Measurements from ENCODE around the gene CHRDL2.

The CHRDL2 gene

GRCh38 chr11:74703211-74703610, 28.0 kb downstream of the CHRDL2 start:
- TF ChIP-seq, protein P1, sequence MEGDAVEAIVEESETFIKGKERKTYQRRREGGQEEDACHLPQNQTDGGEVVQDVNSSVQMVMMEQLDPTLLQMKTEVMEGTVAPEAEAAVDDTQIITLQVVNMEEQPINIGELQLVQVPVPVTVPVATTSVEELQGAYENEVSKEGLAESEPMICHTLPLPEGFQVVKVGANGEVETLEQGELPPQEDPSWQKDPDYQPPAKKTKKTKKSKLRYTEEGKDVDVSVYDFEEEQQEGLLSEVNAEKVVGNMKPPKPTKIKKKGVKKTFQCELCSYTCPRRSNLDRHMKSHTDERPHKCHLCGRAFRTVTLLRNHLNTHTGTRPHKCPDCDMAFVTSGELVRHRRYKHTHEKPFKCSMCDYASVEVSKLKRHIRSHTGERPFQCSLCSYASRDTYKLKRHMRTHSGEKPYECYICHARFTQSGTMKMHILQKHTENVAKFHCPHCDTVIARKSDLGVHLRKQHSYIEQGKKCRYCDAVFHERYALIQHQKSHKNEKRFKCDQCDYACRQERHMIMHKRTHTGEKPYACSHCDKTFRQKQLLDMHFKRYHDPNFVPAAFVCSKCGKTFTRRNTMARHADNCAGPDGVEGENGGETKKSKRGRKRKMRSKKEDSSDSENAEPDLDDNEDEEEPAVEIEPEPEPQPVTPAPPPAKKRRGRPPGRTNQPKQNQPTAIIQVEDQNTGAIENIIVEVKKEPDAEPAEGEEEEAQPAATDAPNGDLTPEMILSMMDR (IDR thresholded peaks at IDR 0.05; ENCODE audit: low read depth, low read length), result no peak
- H3K4me3 ChIP-seq (replicated peaks in 1 of 2; ENCODE audit: low read depth in 2 of 2, low read length in 2 of 2), result no peak overlapping the region
- DNase-seq (ENCODE audit: low read depth in 2 of 2), result no peak

DNA sequence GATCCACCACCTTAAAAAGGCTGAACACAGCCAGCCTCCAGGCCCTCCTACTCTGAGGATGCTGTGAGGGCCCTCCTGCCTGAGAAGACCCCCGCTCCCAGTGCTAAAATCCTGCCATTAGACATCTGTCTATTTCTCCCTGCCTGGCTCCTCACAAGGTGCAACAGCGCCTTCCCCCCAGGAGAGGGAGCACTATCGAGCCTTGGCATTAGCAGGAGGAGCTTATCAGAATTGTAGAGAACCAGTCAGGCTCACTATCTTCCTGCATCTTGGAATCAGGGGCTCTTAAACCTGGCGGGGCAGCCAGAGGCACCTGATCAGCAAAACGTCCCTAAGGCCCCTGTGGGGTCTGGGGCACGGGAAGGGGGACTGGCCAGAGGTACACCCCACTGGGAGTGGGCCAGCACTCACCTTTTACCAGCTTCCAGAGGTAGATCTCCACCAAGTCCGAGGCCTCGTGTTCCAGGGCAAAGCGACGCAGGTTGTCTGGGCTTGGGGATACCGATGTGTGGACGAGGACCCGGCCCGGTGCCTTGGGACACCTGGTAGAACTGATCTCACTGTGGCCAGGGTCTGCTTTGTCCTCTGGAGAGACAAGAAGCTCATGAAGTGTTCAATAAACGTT, 28.7 kb downstream of the CHRDL2 start:
- TF ChIP-seq, protein P1 (IDR thresholded peaks at IDR 0.05; ENCODE audit: low read depth, low read length), result peak; percentile 98
- H3K4me3 ChIP-seq (replicated peaks in 1 of 2; ENCODE audit: low read depth in 2 of 2, low read length in 2 of 2), result no peak overlapping the region
- DNase-seq (ENCODE audit: low read depth in 2 of 2), result peak; percentile 77 to 81

- TF ChIP-seq, protein P1 (IDR thresholded peaks at IDR 0.05; ENCODE audit: low read depth, low read length), result peak; percentile 43
- H3K4me3 ChIP-seq (replicated peaks in 1 of 2; ENCODE audit: low read depth in 2 of 2, low read length in 2 of 2), result no peak overlapping the region
- peak; percentile 15 to 40 for DNase-seq (ENCODE audit: low read depth in 2 of 2)
Observed at GRCh38 chr11:74701351-74701750, 29.9 kb downstream of the CHRDL2 start.

DNA sequence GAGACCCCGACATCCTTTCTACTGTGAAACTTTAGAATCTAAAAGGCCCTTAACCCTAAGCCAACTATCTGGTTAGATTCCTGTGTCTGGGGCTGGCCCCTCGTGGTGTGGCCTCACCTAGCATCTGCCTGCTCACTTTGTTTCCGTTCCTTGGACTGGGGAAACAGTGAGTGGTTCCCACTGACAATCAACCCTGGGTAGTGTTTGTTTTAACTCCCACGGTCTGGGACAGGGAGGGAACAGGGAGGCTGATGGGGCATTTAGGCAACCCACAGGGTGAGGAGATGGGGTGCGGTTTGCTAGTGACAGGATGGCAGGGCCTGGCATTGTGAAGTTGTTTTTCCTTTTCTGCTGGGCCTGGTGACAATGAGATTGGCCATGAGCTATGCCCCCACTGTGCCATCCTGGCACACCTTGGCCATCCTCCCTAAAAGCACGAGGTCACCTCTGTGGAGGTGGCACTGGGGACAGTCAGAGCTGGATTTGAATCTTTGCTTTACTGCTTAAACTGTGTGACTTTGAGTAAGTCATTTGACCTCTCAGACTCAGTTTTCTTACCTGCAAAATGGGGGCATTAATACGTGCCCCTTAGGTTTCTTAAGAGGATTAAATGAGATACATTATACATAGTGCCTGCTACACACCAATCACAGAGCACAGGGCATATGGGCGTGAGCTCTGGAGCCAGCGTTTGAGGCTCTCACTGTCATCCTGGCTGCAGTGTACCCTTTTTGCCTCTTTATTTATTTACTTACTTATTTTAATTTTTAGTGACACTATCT, 31.4 kb downstream of the CHRDL2 start:
- DNase-seq (ENCODE audit: low read depth in 2 of 2), result no peak
- H3K4me3 ChIP-seq (replicated peaks in 1 of 2; ENCODE audit: low read depth in 2 of 2, low read length in 2 of 2), result no peak overlapping the region
- TF ChIP-seq, protein P1 (IDR thresholded peaks at IDR 0.05; ENCODE audit: low read depth, low read length), result no peak

DNA sequence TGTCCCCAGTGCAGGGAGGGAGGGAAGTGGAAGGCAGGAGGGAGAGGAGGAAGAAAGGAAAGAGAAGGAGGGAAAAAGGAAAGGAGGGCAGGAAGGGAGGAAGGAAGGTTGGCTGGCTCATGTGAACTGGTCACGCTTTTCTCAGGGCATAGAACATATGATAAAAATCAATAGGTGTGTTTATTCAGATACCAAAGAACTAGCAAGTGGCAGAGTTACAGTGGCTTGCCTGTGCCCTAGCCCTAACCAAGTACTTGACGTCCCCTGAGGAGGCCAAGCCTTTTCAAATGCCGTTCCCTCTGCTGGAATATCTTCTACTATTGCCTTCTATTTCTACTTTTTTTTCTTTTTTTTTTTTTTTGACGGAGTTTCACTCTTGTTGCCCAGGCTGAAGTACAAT, 33.5 kb downstream of the CHRDL2 start:
- DNase-seq (ENCODE audit: low read depth in 2 of 2), result no peak
- TF ChIP-seq, protein P1 (IDR thresholded peaks at IDR 0.05; ENCODE audit: low read depth, low read length), result no peak
- no peak overlapping the region for H3K4me3 ChIP-seq (replicated peaks in 1 of 2; ENCODE audit: low read depth in 2 of 2, low read length in 2 of 2)

DNA sequence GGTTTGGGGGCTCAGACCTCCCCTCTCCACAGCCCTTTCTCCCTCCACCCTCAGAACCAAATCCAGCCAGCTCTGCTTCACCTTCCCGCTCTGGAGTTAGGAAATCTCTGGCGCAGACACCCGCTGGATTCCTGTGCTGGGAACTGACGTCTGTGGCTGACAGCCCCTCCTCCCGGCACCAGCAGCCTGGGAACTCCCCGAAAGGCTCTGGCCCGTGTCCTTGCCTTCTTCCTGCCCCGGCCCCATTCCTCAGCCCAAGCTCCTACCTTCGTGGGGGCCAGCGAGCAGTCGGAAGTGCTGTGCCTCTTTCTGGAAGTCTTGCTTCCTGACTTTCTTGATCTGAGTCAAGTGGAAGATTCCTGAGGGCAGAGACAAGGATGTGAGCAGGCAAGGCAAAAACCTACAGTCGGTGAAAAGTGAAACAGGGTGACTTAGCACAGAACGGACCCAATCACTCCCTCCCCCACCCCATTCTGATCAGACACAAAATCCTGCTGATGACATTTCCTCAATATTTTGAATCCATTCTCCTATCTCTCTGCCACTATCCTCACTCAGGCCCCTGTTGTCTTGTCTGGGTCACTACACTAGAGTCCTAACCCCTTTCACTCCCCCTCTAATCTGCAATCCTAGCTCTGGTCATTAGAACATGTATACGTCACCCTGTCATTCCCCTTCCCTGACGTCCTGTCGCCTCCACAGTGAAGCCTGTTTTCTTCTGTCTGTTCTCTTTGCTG, 34.1 kb downstream of the CHRDL2 start:
- TF ChIP-seq, protein P1 (IDR thresholded peaks at IDR 0.05; ENCODE audit: low read depth, low read length), result no peak
- DNase-seq (ENCODE audit: low read depth in 2 of 2), result peak; percentile 88 to 98
- H3K4me3 ChIP-seq (replicated peaks in 1 of 2; ENCODE audit: low read depth in 2 of 2, low read length in 2 of 2), result peak overlapping the region in 1 of 2 donors; percentile 7

Measured in cardiac fibroblast (primary cell).